AG09309 (cell line): ENCODE measurements around the gene IGSF1.

ENCODE experiments used
- DNase-seq: peaks from one replicate; pipeline ENCODE4 v3.0.0-alpha.2; 2010; ENCODE audit warnings: low read depth
- H3K4me3 ChIP-seq: 2 replicates; pipeline ENCODE4 v1.5.1; 2011; ENCODE audit warnings: mild to moderate bottlenecking, low read depth, low read length, moderate library complexity; ENCODE audit not compliant: control insufficient read depth
- CTCF ChIP-seq: IDR thresholded peaks from 2 replicates; pipeline ENCODE4 v1.5.1; 2011; ENCODE audit warnings: mild to moderate bottlenecking, low read depth, low read length, inconsistent platforms; ENCODE audit not compliant: insufficient read depth, control insufficient read depth; ENCODE audit errors: missing control alignments

Gene IGSF1

GRCh38 chrX:131277543-131278136 lies 11.5 kb downstream of the IGSF1 start:
- no peak for DNase-seq
- TF ChIP-seq CTCF: no peak
- H3K4me3 ChIP-seq: no peak overlapping the region

- DNase-seq: no peak
- no peak overlapping the region for H3K4me3 ChIP-seq
- TF ChIP-seq CTCF: no peak
These were observed 16.1 kb downstream of the IGSF1 start for GRCh38 chrX:131273011-131273410.

- no peak for TF ChIP-seq CTCF
- H3K4me3 ChIP-seq: no peak overlapping the region
- DNase-seq: no peak
These were observed 17.3 kb downstream of the IGSF1 start for GRCh38 chrX:131271826-131272225.

- no peak for TF ChIP-seq CTCF
- DNase-seq: no peak
- no peak overlapping the region for H3K4me3 ChIP-seq
These were observed 17.8 kb downstream of the IGSF1 start for GRCh38 chrX:131271274-131271673.

GRCh38 chrX:131270080-131270479 lies 19.0 kb downstream of the IGSF1 start:
- H3K4me3 ChIP-seq: no peak overlapping the region
- no peak for DNase-seq
- TF ChIP-seq CTCF: no peak

GRCh38 chrX:131264665-131265064 lies 24.4 kb downstream of the IGSF1 start:
- no peak for TF ChIP-seq CTCF
- H3K4me3 ChIP-seq: no peak overlapping the region
- DNase-seq: no peak

GRCh38 chrX:131264053-131264452 lies 25.1 kb downstream of the IGSF1 start:
- DNase-seq: no peak
- no peak for TF ChIP-seq CTCF
- H3K4me3 ChIP-seq: no peak overlapping the region
